Stimulated activated CD8-positive, alpha-beta memory T cell treated with anti-CD3 and anti-CD28 coated beads, Interleukin-2, amount 100 ng/mL, for 48 hours (primary cell): ENCODE results near the gene SLC35E4.
A peak's percentile ranks its signal among the peaks of the same experiment; 100 is the strongest.

Source experiments
- DNase-seq, 2 donors: peaks; one replicate each; pipeline ENCODE4 v3.0.0-alpha.2; 2020; ENCODE audit warnings: low read depth in 2 of 2

Gene SLC35E4

DNA sequence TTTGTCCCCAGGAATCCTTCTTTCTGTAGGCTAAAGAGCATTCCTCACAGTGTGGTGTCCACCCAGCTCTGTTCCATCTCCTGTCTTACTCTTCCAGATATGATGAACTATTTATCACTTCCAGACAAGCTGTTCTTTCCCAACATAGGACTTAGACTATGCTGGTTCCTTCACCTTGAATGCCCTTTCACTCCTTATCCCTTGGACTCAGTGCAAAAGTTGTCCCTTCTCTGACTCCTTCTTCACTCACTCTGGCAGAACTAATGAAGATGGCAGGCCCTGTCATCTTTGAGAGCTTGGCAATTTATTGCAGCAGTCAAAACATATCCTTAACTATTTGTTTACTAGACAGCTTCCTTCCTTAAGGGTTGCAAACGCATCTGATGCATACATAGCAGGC is 55.6 kb downstream of the SLC35E4 start:
- DNase-seq, result no peak

DNA sequence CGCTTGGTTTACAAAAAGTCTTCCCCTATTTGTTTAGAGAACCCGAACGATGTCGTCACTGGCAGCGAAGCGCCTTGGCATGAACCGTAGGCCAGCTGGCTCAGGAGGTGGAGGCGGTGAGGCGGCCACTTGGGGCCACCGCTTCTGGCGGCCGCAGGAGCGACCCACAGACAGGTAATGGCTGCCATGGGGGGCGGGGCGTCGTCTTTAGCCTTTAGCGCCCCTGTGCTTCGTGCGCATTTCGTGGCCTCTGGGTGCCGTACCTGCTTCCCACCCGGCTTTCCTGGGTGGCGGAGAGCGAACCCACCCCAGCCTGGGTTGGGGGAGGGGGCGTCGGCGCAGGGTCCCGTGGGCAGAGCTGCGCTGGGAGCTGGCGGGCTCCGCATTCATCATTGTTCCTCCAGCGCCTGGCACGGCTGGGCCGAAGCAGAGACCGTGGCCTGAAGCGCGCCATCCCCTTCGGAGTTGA is 58.6 kb downstream of the SLC35E4 start:
- DNase-seq, result peak; percentile 35 to 43

DNA sequence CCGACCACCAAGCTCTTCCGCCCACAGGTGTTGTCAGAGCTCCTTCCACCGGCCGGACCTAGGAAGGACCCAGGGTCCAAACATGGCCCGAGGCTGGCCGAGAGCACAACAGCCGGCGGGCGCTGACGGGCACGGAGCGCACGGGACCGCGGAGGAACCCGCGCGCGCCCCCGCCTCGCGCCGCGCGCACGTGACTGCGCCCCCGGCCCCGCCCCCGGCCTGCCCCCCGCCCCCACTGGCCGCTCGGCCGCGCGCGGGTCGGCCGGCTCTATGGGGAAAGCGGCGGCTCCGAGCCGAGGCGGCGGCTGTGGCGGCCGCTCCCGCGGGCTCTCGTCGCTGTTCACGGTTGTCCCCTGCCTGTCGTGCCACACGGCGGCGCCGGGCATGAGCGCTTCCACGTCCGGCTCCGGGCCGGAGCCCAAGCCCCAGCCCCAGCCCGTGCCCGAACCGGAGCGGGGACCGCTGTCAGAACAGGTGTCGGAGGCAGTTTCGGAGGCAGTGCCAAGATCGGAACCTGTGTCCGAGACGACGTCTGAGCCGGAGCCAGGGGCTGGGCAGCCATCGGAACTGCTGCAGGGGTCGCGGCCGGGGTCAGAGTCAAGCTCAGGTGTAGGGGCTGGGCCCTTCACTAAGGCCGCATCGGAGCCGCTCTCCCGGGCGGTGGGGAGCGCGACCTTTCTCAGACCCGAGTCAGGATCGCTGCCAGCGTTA is 59.2 kb downstream of the SLC35E4 start, which contains the start of gene OSBP2:
OSBP2 (plus strand) TSS at position 235 of the 711 bp plus-strand sequence; CDS start at position 271, 36 bp downstream.
- DNase-seq, result peak in 1 of 2 donors; percentile 12

DNA sequence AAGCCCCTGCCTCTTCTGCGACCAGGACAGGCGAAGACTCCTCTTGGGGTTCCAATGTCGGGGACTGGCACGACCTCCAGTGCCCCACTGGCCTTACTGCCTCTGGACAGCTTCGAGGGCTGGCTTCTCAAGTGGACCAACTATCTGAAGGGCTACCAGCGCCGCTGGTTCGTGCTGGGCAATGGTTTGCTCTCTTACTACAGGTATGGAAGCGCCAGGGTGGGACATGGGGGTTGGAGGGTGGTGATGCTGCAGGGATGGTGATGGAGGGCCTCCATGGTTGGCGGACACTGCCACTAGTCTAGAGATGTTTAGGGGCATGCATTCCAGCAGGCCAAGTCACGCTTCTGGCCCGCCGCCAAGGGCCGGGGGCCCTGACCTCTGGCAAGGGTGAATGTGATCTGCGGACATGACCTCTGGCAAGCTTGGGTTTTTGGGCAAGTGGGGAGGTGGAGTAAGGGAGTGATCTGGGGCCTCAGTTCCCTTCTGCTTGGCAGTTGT is 59.8 kb downstream of the SLC35E4 start:
- no peak for DNase-seq

DNA sequence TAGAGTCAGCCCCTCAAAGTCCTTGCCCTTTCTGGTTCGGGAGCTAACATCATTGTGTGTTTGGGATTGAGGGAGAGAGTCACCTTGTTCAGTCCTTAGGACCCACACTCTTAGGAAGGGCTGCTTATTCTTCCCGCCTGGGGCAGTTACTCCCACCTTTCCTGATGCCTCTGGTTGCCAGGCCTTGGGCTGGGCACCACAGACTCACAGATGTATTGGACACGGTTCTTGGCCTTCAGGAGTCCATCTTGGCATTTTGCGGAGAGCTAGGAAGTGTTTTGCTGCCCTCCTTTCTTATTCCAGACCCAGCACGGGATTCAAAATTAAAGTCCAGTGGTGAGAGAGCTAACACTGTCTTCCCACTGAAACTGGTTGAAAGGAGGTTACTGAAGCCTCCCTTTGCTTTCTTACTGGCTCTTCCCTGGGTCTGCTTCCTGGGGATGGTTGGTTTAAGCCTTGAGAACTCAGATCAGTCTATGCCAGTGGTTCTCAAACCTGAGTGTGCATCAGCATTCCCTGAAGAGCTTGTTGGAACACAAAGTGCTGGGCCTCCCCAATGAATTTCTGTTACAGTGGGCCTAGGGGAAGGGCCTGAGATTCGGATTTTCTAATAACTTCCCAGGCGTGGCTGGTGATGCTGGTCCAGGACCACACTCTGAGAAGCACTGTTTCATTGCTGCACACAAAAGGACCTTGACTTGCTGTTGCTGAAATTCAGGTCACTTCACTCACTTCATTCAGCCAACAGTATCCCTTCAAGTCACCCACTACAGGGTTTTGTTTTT is 60.5 kb downstream of the SLC35E4 start:
- DNase-seq, result no peak
